ENCODE measurements around the gene ROR1. TPM values are rescaled to one million over a fixed set of nuclear protein-coding genes. Genes with fewer than 3 reads are reported as not detected.

Gene ROR1
- total and polyA plus RNA-seq, 2 of the 13 experiments (the other 11 are each of a cell fraction or from before 2014, with no cell fraction given): 0.58 to 2.3 TPM

DNA sequence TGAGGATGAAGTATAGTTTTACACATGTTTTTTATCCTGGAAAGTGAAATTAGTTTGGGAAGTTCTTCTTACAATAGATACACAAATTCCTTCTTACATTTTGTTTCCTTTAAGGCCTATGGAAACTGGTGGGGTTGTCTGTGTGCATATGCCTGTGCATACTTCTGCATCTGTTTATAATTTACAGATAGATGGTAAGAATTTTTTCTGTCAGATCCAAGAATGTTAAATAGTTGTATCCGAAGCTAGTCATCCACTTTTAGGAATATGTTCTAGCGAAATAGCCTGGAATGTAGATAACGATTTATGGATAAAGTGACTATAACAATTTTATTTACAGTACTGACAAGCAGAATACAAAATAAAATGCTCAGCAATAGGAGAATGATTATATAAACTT is 194.1 kb downstream of the ROR1 start (continued):
- TF ChIP-seq ZNF280B (CRISPR knock-in tag; IDR thresholded peaks at IDR 0.05; ENCODE audit: borderline replicate concordance): no peak
- TF ChIP-seq TCF7 (IDR thresholded peaks at IDR 0.05; ENCODE audit: low read depth): no peak
- no peak for TF ChIP-seq IKZF5 (CRISPR knock-in tag; IDR thresholded peaks at IDR 0.05)
- TF ChIP-seq ZNF225 (CRISPR knock-in tag; IDR thresholded peaks at IDR 0.05): no peak
- TF ChIP-seq MEF2D (CRISPR knock-in tag; IDR thresholded peaks at IDR 0.05): no peak

DNA sequence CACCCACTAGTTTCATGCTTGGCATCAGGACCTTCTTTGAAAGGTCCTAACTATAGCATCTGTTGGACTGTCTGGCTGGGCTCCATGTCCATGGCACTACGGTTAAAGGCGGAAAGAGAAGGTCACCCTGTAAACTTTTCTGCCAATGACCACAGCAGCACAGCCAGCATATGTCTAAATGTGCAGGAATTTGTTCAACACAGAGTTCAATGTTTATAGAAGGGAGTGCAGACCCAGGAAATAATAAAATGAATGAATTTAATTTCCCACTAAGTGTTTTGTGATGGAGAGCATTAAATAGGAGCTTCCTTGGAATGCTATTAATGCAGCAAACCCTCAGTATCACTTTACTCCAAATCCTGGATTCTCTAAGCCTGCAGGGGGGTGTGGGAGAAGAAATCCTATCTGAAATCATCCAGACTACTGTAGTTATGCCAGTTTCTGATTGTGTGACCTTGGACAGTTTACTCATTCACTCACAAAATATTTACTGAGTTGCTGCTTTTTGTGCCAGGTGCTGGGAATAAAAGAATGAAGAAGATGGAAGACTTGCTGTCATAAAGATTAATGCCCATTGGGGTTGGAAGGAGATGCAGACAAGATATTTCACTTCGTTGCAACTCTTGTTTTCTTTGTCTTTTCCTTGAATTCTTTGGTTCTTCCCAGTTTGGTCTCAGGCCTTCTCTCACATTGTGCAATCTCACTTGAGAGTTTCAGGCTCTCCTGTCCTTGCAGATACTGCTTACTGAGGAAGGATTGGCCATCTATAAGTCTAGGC is 195.0 kb downstream of the ROR1 start:
- no peak overlapping the region for H3K9ac ChIP-seq (ENCODE audit: insufficient read depth, low read depth, low read length)
- POLR2A ChIA-PET: no interaction called here
- no peak for ATAC-seq
- BruUV-seq (replicated peaks): no TSS peak
- H3K36me3 ChIP-seq (replicated peaks in 1 of 2; ENCODE audit: control insufficient read depth in 1 of 2, insufficient read depth in 2 of 2, low read length in 2 of 2): no peaks in the 10 kb centered on the region
- 70% methylated on average over 3 of the region's 3 CpGs for WGBS (ENCODE audit: low lambda C conversion rate)
- no peaks in the 10 kb centered on the region for H3K9me3 ChIP-seq (ENCODE audit: low read length)
- H3K4me3 ChIP-seq (replicated peaks in 1 of 3; ENCODE audit: insufficient read depth in 1 of 3, low read depth in 2 of 3, low read length in 3 of 3): no peak overlapping the region
- CTCF ChIA-PET (ENCODE audit: low intra/inter-chr PET ratio, low total read pairs): no interaction called here
- H2AFZ ChIP-seq (ENCODE audit: low read length): no peak overlapping the region
- no peaks in the 10 kb centered on the region for H3K4me1 ChIP-seq (ENCODE audit: insufficient read depth, low read length)
- TF ChIP-seq CEBPB (IDR thresholded peaks at IDR 0.05; ENCODE audit: borderline replicate concordance, low read depth, low read length): peak; percentile 52; the same call in 1 of the 2 replicates
- no peak for TF ChIP-seq ZFYVE20 (CRISPR knock-in tag; IDR thresholded peaks at IDR 0.05; ENCODE audit: borderline replicate concordance, low read depth)
- in situ Hi-C loops (cut with HindIII; ENCODE audit: extremely low pct_ligation_motif_present, low pct_unique_long_range_greater_than_20kb): no loop called here
- DNase-seq (ENCODE audit: low spot score): no peak
- intact Hi-C loops (cut with micrococcal nuclease; ENCODE audit: unreplicated experiment): no loop called here
- H3K27ac ChIP-seq (ENCODE audit: extremely low read length, insufficient read depth, low read length): no peak overlapping the region
- no peaks in the 10 kb centered on the region for H4K20me1 ChIP-seq (ENCODE audit: insufficient read depth, low read length)
- H3K27me3 ChIP-seq (ENCODE audit: control insufficient read depth in 1 of 2, insufficient read depth in 2 of 2, low read length in 2 of 2): no peaks in the 10 kb centered on the region
- FAIRE-seq: no peak
- no peak overlapping the region for H3K4me2 ChIP-seq (ENCODE audit: low read depth, low read length)
- H3K79me2 ChIP-seq (ENCODE audit: insufficient read depth, low read length): no peaks in the 10 kb centered on the region

All from HepG2 (cell line).